BE2C (cell line): Measurements from ENCODE around the gene CPSF2. TPM values are rescaled to one million over a fixed set of nuclear protein-coding genes. Genes with fewer than 3 reads are reported as not detected.

Experiments used
- DNase-seq: peaks from one replicate; pipeline ENCODE4 v3.0.0-alpha.2; 2020
- H3K27me3 ChIP-seq: fragments of 250-450 bp; sonication (Bioruptor Pico); 2 replicates; pipeline ENCODE4 v1.5.1; 2020; ENCODE audit warnings: mild to moderate bottlenecking
- H3K36me3 ChIP-seq: fragments of 250-450 bp; sonication (Bioruptor Pico); 2 replicates; pipeline ENCODE4 v1.5.1; 2020; ENCODE audit warnings: mild to moderate bottlenecking
- H3K4me1 ChIP-seq: fragments of 250-450 bp; sonication (Bioruptor Pico); 2 replicates; pipeline ENCODE4 v1.5.1; 2020
- H3K4me3 ChIP-seq: 2 replicates; pipeline ENCODE4 v1.5.1; 2011; ENCODE audit warnings: low read depth, low read length
- H3K9me3 ChIP-seq: fragments of 250-450 bp; sonication (Bioruptor Pico); 2 replicates; pipeline ENCODE4 v1.5.1; 2020
- CTCF ChIP-seq: IDR thresholded peaks from 2 replicates; pipeline ENCODE4 v1.5.1; 2012; ENCODE audit warnings: mild to moderate bottlenecking, low read depth, low read length
- polyA plus RNA-seq: library from polyadenylated mRNA; unstranded; fragments of >200 nt; gene quantifications from one replicate; pipeline ENCODE4 v1.2.1, GENCODE V29; 2012; ENCODE audit warnings: low read depth, missing spikeins; ENCODE audit not compliant: insufficient read length, insufficient read depth

CPSF2 gene
- polyA plus RNA-seq = 30.2 TPM

- H3K36me3 ChIP-seq = peaks cover 25% of the 10 kb centered on the region
- peaks cover 6% of the 10 kb centered on the region for H3K4me1 ChIP-seq
- H3K27me3 ChIP-seq = no peaks in the 10 kb centered on the region
- H3K4me3 ChIP-seq = peak within 1 kb of the TSS; percentile 96
- TF ChIP-seq CTCF = no peak
- peak; percentile 88 for DNase-seq
- no peaks in the 10 kb centered on the region for H3K9me3 ChIP-seq
These were observed at the start of gene CPSF2, which contains the start of gene NDUFB1 for GRCh38 chr14:92121670-92122350. Gene CPSF2, plus strand, starts transcription at chr14:92121969. Its CDS starts 9,016 bp downstream, at chr14:92130985. Gene NDUFB1, minus strand, starts transcription at chr14:92121706. Its CDS starts 4,069 bp downstream, at chr14:92117637.

- Histone ChIP-seq H3K36me3 (peaks cover 7% of the 10 kb centered on the region), H3K9me3 (no peaks in the 10 kb centered on the region), H3K4me1 (no peaks in the 10 kb centered on the region), H3K27me3 (no peaks in the 10 kb centered on the region), H3K4me3 (no peak overlapping the region)
- TF ChIP-seq CTCF = no peak
- DNase-seq = no peak
These were observed 47.2 kb upstream of the CPSF2 start for GRCh38 chr14:92074555-92074954.

GRCh38 chr14:92088494-92088893 lies 33.3 kb upstream of the CPSF2 start:
- no peaks in the 10 kb centered on the region for H3K27me3 ChIP-seq
- no peak for TF ChIP-seq CTCF
- no peak overlapping the region for H3K4me3 ChIP-seq
- no peak for DNase-seq
- H3K9me3 ChIP-seq = no peaks in the 10 kb centered on the region
- peaks cover 6% of the 10 kb centered on the region for H3K36me3 ChIP-seq
- H3K4me1 ChIP-seq = no peaks in the 10 kb centered on the region

- Histone ChIP-seq H3K4me1 (no peaks in the 10 kb centered on the region), H3K36me3 (peaks cover 11% of the 10 kb centered on the region), H3K27me3 (no peaks in the 10 kb centered on the region), H3K9me3 (no peaks in the 10 kb centered on the region), H3K4me3 (no peak overlapping the region)
- peak; percentile 22 for DNase-seq
- peak; percentile 26; the same call in 1 of the 2 replicates for TF ChIP-seq CTCF
These were observed 28.4 kb upstream of the CPSF2 start for GRCh38 chr14:92093320-92093719.

- TF ChIP-seq CTCF = no peak
- H3K27me3 ChIP-seq = no peaks in the 10 kb centered on the region
- H3K4me1 ChIP-seq = no peaks in the 10 kb centered on the region
- DNase-seq = no peak
- no peak overlapping the region for H3K4me3 ChIP-seq
- no peaks in the 10 kb centered on the region for H3K9me3 ChIP-seq
- peaks cover 6% of the 10 kb centered on the region; the same call in 1 of the 2 replicates for H3K36me3 ChIP-seq
These were observed 22.0 kb upstream of the CPSF2 start for GRCh38 chr14:92099802-92100201.

GRCh38 chr14:92103363-92103989 lies 18.3 kb upstream of the CPSF2 start:
- Histone ChIP-seq H3K4me3 (no peak overlapping the region), H3K27me3 (no peaks in the 10 kb centered on the region), H3K9me3 (no peaks in the 10 kb centered on the region), H3K36me3 (no peaks in the 10 kb centered on the region), H3K4me1 (peaks cover 3% of the 10 kb centered on the region)
- no peak for TF ChIP-seq CTCF
- no peak for DNase-seq
